ENCODE measurements around the gene EIF2S1. TPM values are rescaled to one million over a fixed set of nuclear protein-coding genes. Genes with fewer than 3 reads are reported as not detected.

EIF2S1 gene
- total and polyA plus RNA-seq, 4 donors = 32.3 to 84.6 (median 70.1) TPM

DNA sequence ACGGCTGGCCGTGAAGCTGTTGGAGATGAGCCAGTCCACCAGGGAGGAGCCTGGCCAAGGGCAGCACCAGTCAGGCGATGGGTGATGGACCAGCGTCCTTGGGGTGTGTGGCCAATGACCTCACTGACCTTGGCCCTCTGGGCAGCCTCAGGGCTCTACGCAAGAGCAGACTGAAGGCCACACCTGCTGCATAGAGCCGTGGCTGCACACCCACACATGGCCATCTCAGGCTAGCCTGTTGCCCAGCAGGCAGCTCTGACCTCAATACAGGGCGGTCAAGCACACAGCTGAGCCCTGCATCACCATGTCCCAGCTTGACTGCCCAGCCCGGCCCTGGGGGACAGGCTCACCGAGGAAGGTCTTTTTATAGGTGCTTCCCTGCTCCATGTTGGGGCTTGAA, 32.7 kb downstream of the EIF2S1 start:
- Histone ChIP-seq H3K4me3 (ENCODE audit: low read depth in 1 of 3, low read length in 3 of 3) (no peak overlapping the region), H3K27me3 (ENCODE audit: control insufficient read depth in 4 of 4, insufficient read depth in 4 of 4, low read length in 3 of 4) (no peaks in the 10 kb centered on the region), H3K27ac (ENCODE audit: low read depth in 1 of 2, low read length in 2 of 2) (no peak overlapping the region), H3K9ac (ENCODE audit: low read depth in 1 of 2, low read length in 2 of 2) (no peak overlapping the region), H3K9me3 (ENCODE audit: control insufficient read depth in 4 of 4, low read length in 3 of 4) (no peaks in the 10 kb centered on the region), H3K36me3 (ENCODE audit: control insufficient read depth in 4 of 4, insufficient read depth in 3 of 4, low read depth in 1 of 4, low read length in 3 of 4) (peaks cover 0 to 3% (median 0%) of the 10 kb centered on the region in 4 donors), H3K4me1 (ENCODE audit: control insufficient read depth in 4 of 4, insufficient read depth in 4 of 4, low read length in 3 of 4) (peaks cover 2 to 12% (median 7%) of the 10 kb centered on the region in 4 donors)
- DNase-seq (ENCODE audit: low spot score) = no peak
- peak; percentile 77 for TF ChIP-seq YY1 (IDR thresholded peaks at IDR 0.05)
- no peak for TF ChIP-seq CTCF (IDR thresholded peaks at IDR 0.05; ENCODE audit: low read depth, low read length, missing input control)
- TF ChIP-seq JUND (IDR thresholded peaks at IDR 0.05) = peak; percentile 37 to 50
- TF ChIP-seq, protein P1, sequence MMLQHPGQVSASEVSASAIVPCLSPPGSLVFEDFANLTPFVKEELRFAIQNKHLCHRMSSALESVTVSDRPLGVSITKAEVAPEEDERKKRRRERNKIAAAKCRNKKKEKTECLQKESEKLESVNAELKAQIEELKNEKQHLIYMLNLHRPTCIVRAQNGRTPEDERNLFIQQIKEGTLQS (IDR thresholded peaks at IDR 0.05) = no peak
- peak; percentile 39 for TF ChIP-seq HNF4G (IDR thresholded peaks at IDR 0.05)
- TF ChIP-seq, protein P2, sequence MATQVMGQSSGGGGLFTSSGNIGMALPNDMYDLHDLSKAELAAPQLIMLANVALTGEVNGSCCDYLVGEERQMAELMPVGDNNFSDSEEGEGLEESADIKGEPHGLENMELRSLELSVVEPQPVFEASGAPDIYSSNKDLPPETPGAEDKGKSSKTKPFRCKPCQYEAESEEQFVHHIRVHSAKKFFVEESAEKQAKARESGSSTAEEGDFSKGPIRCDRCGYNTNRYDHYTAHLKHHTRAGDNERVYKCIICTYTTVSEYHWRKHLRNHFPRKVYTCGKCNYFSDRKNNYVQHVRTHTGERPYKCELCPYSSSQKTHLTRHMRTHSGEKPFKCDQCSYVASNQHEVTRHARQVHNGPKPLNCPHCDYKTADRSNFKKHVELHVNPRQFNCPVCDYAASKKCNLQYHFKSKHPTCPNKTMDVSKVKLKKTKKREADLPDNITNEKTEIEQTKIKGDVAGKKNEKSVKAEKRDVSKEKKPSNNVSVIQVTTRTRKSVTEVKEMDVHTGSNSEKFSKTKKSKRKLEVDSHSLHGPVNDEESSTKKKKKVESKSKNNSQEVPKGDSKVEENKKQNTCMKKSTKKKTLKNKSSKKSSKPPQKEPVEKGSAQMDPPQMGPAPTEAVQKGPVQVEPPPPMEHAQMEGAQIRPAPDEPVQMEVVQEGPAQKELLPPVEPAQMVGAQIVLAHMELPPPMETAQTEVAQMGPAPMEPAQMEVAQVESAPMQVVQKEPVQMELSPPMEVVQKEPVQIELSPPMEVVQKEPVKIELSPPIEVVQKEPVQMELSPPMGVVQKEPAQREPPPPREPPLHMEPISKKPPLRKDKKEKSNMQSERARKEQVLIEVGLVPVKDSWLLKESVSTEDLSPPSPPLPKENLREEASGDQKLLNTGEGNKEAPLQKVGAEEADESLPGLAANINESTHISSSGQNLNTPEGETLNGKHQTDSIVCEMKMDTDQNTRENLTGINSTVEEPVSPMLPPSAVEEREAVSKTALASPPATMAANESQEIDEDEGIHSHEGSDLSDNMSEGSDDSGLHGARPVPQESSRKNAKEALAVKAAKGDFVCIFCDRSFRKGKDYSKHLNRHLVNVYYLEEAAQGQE (IDR thresholded peaks at IDR 0.05) = no peak
- peak in 1 of 2 donors; percentile 48 for TF ChIP-seq EGR1 (IDR thresholded peaks at IDR 0.05; ENCODE audit: low read depth in 2 of 2)
- TF ChIP-seq, protein P3, sequence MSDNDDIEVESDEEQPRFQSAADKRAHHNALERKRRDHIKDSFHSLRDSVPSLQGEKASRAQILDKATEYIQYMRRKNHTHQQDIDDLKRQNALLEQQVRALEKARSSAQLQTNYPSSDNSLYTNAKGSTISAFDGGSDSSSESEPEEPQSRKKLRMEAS (IDR thresholded peaks at IDR 0.05) = peak; percentile 72
- peak; percentile 90 for TF ChIP-seq SP1 (IDR thresholded peaks at IDR 0.05)
- TF ChIP-seq FOXA2 (IDR thresholded peaks at IDR 0.05) = no peak
- peak; percentile 98 for TF ChIP-seq RXRA (IDR thresholded peaks at IDR 0.05)
- peak in 1 of 2 donors; percentile 28 for TF ChIP-seq RAD21 (IDR thresholded peaks at IDR 0.05)
- TF ChIP-seq HNF4A (conservative IDR thresholded peaks at IDR 0.05) = peak; percentile 91 to 93
- no peak for TF ChIP-seq FOXA1 (IDR thresholded peaks at IDR 0.05)
- TF ChIP-seq GABPA (IDR thresholded peaks at IDR 0.05 in 1 of 2, conservative IDR thresholded peaks at IDR 0.05 in 1 of 2) = peak in 1 of 2 donors; percentile 42
- no peak for TF ChIP-seq TAF1 (conservative IDR thresholded peaks at IDR 0.05)
- TF ChIP-seq NR2F2 (IDR thresholded peaks at IDR 0.05) = peak; percentile 74
- TF ChIP-seq ZBTB33 (IDR thresholded peaks at IDR 0.05) = peak; percentile 53
- WGBS = 41% methylated on average over 9 of the region's 9 CpGs

Measured in liver (tissue), 9 donors.